Neuron (in vitro differentiated cells): Measurements from ENCODE around the gene FBRS.
"Not testable (repeated sequence)": the region's sequence is repeated elsewhere in the genome, so short reads cannot be mapped to it uniquely, and the experiment has no call there.

Source experiments
- H2AFZ ChIP-seq: one replicate; pipeline ENCODE4 v1.6.1; 2013; ENCODE audit warnings: low read depth, mild to moderate bottlenecking, inconsistent platforms, low read length, moderate library complexity
- H3K27me3 ChIP-seq: one replicate; pipeline ENCODE4 v1.6.1; 2013; ENCODE audit warnings: low read length; ENCODE audit not compliant: insufficient read depth
- H3K36me3 ChIP-seq: one replicate; pipeline ENCODE4 v1.6.1; 2013; ENCODE audit warnings: low read length; ENCODE audit not compliant: insufficient read depth
- H3K4me1 ChIP-seq: one replicate; pipeline ENCODE4 v1.6.1; 2013; ENCODE audit warnings: low read length; ENCODE audit not compliant: insufficient read depth
- H3K4me3 ChIP-seq: 2 replicates; pipeline ENCODE4 v1.5.1; 2013; ENCODE audit warnings: mild to moderate bottlenecking, low read length, moderate library complexity
- H3K9me3 ChIP-seq: one replicate; pipeline ENCODE4 v1.6.1; 2013; ENCODE audit warnings: low read length

The FBRS gene

DNA sequence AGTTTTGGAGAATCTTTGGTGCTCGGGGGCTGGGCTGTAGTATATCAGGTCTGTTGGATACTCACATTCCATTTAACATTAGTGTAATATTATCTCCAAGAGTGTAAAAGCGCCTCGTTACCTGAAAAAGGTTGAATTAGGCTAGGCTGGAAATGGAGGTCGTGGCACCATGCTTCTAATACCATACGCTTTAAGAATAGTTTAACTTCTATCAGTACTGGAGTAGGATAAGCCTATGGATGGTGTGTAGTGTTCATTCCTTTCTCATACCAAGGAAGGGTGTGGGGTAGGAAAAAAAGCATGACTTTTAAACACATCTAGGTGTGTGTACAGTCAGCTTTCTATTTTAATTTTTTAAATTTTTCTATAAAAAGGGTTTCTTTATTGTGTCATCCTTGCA lies 42.7 kb downstream of the FBRS start:
- Histone ChIP-seq H2AFZ (no peak overlapping the region), H3K9me3 (no peaks in the 10 kb centered on the region), H3K4me1 (peaks cover 15% of the 10 kb centered on the region), H3K36me3 (peaks cover 47% of the 10 kb centered on the region), H3K27me3 (no peaks in the 10 kb centered on the region), H3K4me3 (no peak overlapping the region)

DNA sequence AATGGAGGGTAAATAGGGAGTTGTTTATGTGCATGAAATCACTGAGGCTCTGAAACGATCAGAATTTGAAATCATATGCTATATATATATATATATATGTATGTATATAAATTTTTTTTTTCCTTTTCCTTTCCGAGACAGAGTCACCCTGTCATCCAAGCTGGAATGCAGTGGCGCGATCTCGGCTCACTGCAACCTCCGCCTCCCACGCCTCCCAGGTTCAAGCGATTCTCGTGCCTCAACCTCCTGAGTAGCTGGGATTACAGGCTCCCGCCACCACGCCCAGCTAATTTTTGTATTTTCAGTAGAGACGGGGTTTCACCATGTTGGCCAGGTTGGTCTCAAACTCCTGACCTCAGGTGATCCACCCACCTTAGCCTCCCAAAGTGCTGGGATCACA lies 44.8 kb downstream of the FBRS start:
- H3K4me3 ChIP-seq, H3K9me3 ChIP-seq, H2AFZ ChIP-seq, H3K27me3 ChIP-seq: not testable (repeated sequence)
- peaks cover 67% of the 10 kb centered on the region for H3K36me3 ChIP-seq
- H3K4me1 ChIP-seq, result peaks cover 10% of the 10 kb centered on the region

DNA sequence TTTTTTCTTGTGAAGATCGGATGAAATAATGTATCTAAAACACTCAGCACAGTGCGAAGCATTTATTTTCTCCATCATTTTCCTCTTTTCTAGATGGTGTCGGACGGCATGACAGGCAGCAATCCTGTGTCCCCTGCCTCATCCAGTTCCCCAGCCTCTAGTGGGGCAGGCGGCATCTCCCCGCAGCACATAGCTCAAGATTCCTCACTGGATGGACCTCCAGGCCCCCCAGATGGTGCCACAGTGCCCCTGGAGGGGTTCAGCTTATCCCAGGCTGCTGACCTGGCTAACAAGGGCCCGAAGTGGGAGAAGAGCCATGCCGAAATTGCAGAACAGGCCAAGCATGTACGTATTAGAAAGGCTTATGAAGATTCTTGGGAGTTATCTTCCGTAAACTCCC lies 45.7 kb downstream of the FBRS start:
- H3K9me3 ChIP-seq, result no peaks in the 10 kb centered on the region
- H2AFZ ChIP-seq, result no peak overlapping the region
- H3K36me3 ChIP-seq, result peaks cover 73% of the 10 kb centered on the region
- H3K27me3 ChIP-seq, result no peaks in the 10 kb centered on the region
- no peak overlapping the region for H3K4me3 ChIP-seq
- peaks cover 10% of the 10 kb centered on the region for H3K4me1 ChIP-seq

DNA sequence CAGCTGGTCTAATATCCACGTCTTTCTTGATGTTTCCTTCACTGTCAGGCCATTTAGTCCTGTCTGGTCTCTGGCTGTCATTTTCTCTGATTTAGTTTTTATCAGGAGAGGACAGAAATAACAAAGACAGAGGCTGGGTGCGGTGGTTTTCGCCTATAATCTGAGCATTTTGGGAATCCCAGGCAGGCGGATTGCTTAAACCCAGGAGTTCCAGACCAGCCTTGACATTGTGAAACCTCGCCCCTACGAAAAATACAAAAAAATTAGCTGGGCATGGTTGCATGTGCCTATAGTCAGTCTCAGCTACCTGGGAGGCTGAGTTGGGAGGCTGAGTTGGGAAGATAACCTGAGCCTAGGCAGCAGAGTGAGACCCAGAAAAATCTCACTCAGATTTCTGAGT lies 47.8 kb downstream of the FBRS start:
- no peak overlapping the region for H2AFZ ChIP-seq
- H3K4me3 ChIP-seq, result no peak overlapping the region
- no peaks in the 10 kb centered on the region for H3K27me3 ChIP-seq
- no peaks in the 10 kb centered on the region for H3K4me1 ChIP-seq
- peaks cover 81% of the 10 kb centered on the region for H3K36me3 ChIP-seq
- no peaks in the 10 kb centered on the region for H3K9me3 ChIP-seq

DNA sequence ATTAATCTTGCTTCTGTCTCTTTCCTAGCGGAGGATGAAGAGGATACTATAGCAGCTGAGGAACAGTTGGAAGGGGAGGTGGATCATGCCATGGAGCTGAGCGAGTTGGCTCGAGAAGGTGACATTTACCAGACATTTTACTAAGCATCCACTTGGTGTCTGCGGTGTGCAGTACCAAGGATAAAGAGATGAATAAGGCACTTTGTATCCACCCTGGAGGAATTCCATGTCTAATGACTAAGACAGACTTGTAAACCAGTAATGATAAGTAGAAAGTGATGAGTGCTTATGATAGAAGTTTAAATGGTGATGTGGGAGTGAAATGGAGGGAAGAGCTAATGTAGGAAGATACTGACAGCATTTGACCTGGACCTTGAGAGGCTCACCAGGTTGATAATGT lies 52.7 kb downstream of the FBRS start:
- no peaks in the 10 kb centered on the region for H3K27me3 ChIP-seq
- no peaks in the 10 kb centered on the region for H3K9me3 ChIP-seq
- no peak overlapping the region for H3K4me3 ChIP-seq
- no peaks in the 10 kb centered on the region for H3K4me1 ChIP-seq
- H3K36me3 ChIP-seq, result peaks cover 90% of the 10 kb centered on the region
- no peak overlapping the region for H2AFZ ChIP-seq

DNA sequence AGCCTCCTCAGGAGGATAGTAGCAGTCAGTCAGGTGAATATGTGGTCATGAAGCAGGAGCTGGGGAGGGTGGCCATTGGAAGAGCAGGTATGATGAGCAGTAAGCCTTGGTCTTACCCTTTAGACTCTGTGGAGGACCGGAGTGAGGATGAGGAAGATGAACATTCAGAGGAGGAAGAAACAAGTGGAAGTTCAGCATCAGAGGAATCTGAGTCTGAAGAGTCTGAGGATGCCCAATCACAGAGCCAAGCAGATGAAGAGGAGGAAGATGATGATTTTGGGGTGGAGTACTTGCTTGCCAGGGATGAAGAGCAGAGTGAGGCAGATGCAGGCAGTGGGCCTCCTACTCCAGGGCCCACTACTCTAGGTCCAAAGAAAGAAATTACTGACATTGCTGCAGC lies 53.5 kb downstream of the FBRS start:
- Histone ChIP-seq H3K36me3 (peaks cover 91% of the 10 kb centered on the region), H2AFZ (no peak overlapping the region), H3K27me3 (no peaks in the 10 kb centered on the region), H3K4me1 (no peaks in the 10 kb centered on the region), H3K4me3 (no peak overlapping the region), H3K9me3 (no peaks in the 10 kb centered on the region)

DNA sequence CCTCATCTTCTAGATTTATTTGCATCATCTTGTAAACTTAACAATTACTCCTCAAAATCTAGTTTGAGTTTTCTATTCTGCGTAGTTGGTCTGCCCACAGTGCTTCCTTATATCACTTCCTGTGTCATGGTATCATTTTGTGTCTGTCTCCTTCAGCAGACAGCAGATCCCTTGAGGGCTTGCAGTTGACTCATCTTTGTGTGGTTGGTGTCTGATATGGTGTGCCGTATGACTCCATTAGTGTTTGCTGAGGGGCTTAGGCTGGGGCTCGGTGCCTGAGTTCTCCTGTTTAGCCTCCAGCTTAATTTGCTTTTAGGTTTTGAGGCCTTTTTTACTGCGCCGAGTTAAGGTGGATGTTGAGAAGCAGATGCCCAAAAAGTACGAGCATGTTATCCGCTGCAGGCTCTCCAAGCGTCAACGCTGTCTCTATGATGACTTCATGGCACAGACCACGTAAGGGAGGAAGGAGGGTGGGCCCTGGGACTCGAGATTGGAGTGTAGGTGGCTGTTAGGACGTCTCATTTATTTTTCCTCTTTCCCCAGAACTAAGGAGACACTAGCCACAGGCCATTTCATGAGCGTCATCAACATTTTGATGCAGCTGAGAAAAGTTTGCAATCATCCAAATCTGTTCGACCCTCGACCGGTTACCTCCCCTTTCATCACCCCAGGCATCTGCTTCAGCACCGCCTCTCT lies 57.7 kb downstream of the FBRS start:
- H3K9me3 ChIP-seq, result no peaks in the 10 kb centered on the region
- no peak overlapping the region for H2AFZ ChIP-seq
- H3K36me3 ChIP-seq, result peaks cover 87% of the 10 kb centered on the region
- H3K4me3 ChIP-seq, result no peak overlapping the region
- H3K27me3 ChIP-seq, result no peaks in the 10 kb centered on the region
- H3K4me1 ChIP-seq, result no peaks in the 10 kb centered on the region

DNA sequence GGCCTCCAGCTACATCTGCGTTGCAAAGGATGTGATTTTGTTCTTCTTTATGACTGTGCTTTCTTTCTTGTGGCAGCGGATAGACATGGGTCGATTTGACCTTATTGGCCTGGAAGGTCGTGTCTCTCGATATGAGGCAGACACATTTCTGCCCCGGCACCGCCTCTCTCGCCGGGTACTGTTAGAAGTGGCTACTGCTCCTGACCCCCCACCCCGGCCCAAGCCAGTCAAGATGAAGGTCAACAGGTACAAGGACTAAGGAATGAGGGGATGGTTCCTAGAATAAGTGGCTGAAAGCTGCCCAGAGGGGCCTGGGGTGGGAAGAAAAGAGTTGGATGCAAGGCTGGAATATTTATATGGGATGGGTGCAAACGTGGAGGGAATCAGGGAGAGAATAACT lies 61.9 kb downstream of the FBRS start:
- peaks cover 91% of the 10 kb centered on the region for H3K36me3 ChIP-seq
- no peaks in the 10 kb centered on the region for H3K27me3 ChIP-seq
- H2AFZ ChIP-seq, result no peak overlapping the region
- H3K9me3 ChIP-seq, result no peaks in the 10 kb centered on the region
- H3K4me1 ChIP-seq, result no peaks in the 10 kb centered on the region
- no peak overlapping the region for H3K4me3 ChIP-seq
